Breast epithelium (tissue), 3 donors: ENCODE data around the gene RAI1.

Source experiments
- POLR2A ChIP-seq: fragments of 450-650 bp; IDR thresholded peaks from one replicate; pipeline ENCODE4 v1.6.1; 2016; ENCODE audit warnings: antibody characterized with exemption, mild to moderate bottlenecking, moderate library complexity
- POLR2AphosphoS5 ChIP-seq, 3 donors: sonication (generic); formaldehyde crosslinking; IDR thresholded peaks; one replicate each; pipeline ENCODE4 v1.6.1; 2017; ENCODE audit warnings: antibody characterized with exemption in 3 of 3
- TF ChIP-seq, protein P1 (sequence below), 3 donors: fragments of 450-650 bp; IDR thresholded peaks; one replicate each; pipeline ENCODE4 v1.5.1; 2016 to 2017; ENCODE audit warnings: antibody characterized with exemption in 3 of 3, mild to moderate bottlenecking in 3 of 3, moderate library complexity in 3 of 3

DNA sequence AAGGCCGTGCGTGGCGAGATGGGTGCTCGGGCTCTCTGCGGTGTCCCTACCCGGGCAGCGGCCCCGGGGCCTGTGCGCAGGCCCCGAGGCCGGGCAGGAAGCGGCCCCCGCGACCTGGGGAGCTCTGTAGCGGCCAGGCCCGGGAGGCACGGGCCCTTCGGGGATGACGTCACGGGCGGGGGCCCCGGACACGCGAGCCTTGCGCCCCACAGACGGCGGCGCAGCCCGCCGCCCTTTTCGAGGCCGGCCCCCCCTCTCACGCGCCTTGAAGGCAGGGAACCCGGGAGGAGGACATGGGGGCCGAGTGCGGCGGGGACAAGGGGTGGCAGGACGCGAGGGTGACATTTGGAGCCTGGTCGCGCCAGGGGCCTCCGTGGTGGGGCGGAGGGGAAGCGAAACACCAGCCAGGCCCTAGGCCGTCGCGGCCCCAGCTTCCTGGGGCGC lies 1.1 kb downstream of the RAI1 start:
- TF ChIP-seq POLR2A (no peak), POLR2AphosphoS5 (IDR thresholded peaks at IDR 0.05) (no peak)
- TF ChIP-seq, protein P1, sequence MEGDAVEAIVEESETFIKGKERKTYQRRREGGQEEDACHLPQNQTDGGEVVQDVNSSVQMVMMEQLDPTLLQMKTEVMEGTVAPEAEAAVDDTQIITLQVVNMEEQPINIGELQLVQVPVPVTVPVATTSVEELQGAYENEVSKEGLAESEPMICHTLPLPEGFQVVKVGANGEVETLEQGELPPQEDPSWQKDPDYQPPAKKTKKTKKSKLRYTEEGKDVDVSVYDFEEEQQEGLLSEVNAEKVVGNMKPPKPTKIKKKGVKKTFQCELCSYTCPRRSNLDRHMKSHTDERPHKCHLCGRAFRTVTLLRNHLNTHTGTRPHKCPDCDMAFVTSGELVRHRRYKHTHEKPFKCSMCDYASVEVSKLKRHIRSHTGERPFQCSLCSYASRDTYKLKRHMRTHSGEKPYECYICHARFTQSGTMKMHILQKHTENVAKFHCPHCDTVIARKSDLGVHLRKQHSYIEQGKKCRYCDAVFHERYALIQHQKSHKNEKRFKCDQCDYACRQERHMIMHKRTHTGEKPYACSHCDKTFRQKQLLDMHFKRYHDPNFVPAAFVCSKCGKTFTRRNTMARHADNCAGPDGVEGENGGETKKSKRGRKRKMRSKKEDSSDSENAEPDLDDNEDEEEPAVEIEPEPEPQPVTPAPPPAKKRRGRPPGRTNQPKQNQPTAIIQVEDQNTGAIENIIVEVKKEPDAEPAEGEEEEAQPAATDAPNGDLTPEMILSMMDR (IDR thresholded peaks at IDR 0.05): no peak
